Esophagus muscularis mucosa (tissue), 4 donors: ENCODE results near the gene ABCC8. TPM values are rescaled to one million over a fixed set of nuclear protein-coding genes. Genes with fewer than 3 reads are reported as not detected.

Experiments
- DNase-seq: peaks from one replicate; pipeline ENCODE4 v3.0.0-alpha.2; 2017; ENCODE audit errors: extremely low spot score
- H3K27ac ChIP-seq, 4 donors: fragments of 200-600 bp; sonication (generic); replicated peaks in 1 of 4; 1 replicate in 3 of 4; 2 replicates in 1 of 4; pipeline ENCODE4 v1.5.1; 2016 to 2019; ENCODE audit warnings: mild to moderate bottlenecking in 1 of 4
- H3K27me3 ChIP-seq, 4 donors: fragments of 200-600 bp; sonication (generic); one replicate each; pipeline versions ENCODE4 v1.5.1 to v1.6.0; 2016 to 2019
- H3K36me3 ChIP-seq, 4 donors: fragments of 200-600 bp; sonication (generic); one replicate each; pipeline ENCODE4 v1.5.1; 2016 to 2019
- H3K4me1 ChIP-seq, 4 donors: fragments of 200-600 bp; sonication (generic); one replicate each; pipeline ENCODE4 v1.5.1; 2016 to 2019
- H3K4me3 ChIP-seq, 4 donors: fragments of 200-600 bp; sonication (generic); 1 replicate in 2 of 4; 2 replicates in 2 of 4; pipeline ENCODE4 v1.5.1; 2016 to 2019; ENCODE audit warnings: mild to moderate bottlenecking in 4 of 4, moderate library complexity in 1 of 4
- H3K9me3 ChIP-seq, 4 donors: fragments of 200-600 bp; sonication (generic); 1 replicate in 3 of 4; 2 replicates in 1 of 4; pipeline ENCODE4 v1.5.1; 2016 to 2019
- EP300 ChIP-seq: sonication (generic); formaldehyde crosslinking; IDR thresholded peaks from one replicate; pipeline ENCODE4 v1.6.1; 2017; ENCODE audit warnings: antibody characterized with exemption
- POLR2A ChIP-seq: fragments of 450-650 bp; IDR thresholded peaks from one replicate; pipeline ENCODE4 v1.6.1; 2017; ENCODE audit warnings: antibody characterized with exemption, moderate library complexity, mild to moderate bottlenecking, low read depth
- POLR2AphosphoS5 ChIP-seq, 2 donors: sonication (generic); formaldehyde crosslinking; IDR thresholded peaks; one replicate each; pipeline ENCODE4 v1.6.1; 2017; ENCODE audit warnings: antibody characterized with exemption in 2 of 2
- WGBS: methylation state at CpG from one replicate; pipeline ENCODE4 v1.1.5; 2018; 5-methylcytosine and 5-hydroxymethylcytosine counted together
- intact Hi-C: fragments of 100-400 bp; cut with DNase I; formaldehyde crosslinking; loops from one replicate; pipeline ENCODE4 v1.15.1; 2023
- total RNA-seq, 4 donors: library from RNA; depleted of rRNA; stranded (reverse); fragments of >200 nt; gene quantifications; one replicate each; pipeline versions ENCODE4 v1.1.0 to v1.2.1, GENCODE V29; 2016
- TF ChIP-seq, protein P1 (sequence below), 3 experiments: fragments of 200-600 bp in 2 of 3; fragments of 450-650 bp in 1 of 3; sonication (generic) in 2 of 3; IDR thresholded peaks; one replicate each; pipeline ENCODE4 v1.5.1; 2017 to 2019; ENCODE audit warnings: antibody characterized with exemption in 3 of 3, mild to moderate bottlenecking in 2 of 3, moderate library complexity in 1 of 3

Gene ABCC8
- total RNA-seq, 4 donors from 2014 or later = 0.63 to 2.5 (median 1.7) TPM

DNA sequence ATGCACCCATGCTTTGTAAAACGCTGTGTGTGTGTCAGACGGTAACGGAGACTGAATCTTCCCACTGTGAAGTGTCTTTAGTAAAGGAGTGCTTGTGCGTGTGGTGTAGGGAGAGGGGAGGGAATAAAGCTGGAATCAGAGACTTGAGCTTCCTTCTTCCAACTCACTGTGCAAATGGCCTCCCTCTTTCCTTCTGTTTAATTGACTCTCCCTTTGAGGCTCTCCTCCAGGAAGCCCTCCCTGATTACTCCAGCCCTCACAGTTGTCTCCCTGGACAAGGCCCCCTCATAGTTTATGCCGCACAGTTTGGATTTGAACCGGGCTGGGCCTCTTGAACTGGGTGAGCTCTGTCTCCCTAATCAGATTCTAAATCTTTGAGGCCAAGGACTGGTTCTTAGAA lies 65.2 kb downstream of the ABCC8 start:
- intact Hi-C loops = no loop called here
- no peaks in the 10 kb centered on the region for H3K36me3 ChIP-seq
- H3K4me1 ChIP-seq = peaks cover 4 to 19% (median 5%) of the 10 kb centered on the region in 4 donors
- H3K27me3 ChIP-seq = peaks cover 0 to 32% (median 0%) of the 10 kb centered on the region in 4 donors
- no peak for TF ChIP-seq EP300
- no peak for TF ChIP-seq POLR2A
- no peak for TF ChIP-seq POLR2AphosphoS5 (IDR thresholded peaks at IDR 0.05)
- TF ChIP-seq, protein P1, sequence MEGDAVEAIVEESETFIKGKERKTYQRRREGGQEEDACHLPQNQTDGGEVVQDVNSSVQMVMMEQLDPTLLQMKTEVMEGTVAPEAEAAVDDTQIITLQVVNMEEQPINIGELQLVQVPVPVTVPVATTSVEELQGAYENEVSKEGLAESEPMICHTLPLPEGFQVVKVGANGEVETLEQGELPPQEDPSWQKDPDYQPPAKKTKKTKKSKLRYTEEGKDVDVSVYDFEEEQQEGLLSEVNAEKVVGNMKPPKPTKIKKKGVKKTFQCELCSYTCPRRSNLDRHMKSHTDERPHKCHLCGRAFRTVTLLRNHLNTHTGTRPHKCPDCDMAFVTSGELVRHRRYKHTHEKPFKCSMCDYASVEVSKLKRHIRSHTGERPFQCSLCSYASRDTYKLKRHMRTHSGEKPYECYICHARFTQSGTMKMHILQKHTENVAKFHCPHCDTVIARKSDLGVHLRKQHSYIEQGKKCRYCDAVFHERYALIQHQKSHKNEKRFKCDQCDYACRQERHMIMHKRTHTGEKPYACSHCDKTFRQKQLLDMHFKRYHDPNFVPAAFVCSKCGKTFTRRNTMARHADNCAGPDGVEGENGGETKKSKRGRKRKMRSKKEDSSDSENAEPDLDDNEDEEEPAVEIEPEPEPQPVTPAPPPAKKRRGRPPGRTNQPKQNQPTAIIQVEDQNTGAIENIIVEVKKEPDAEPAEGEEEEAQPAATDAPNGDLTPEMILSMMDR (IDR thresholded peaks at IDR 0.05) = no peak
- no peaks in the 10 kb centered on the region for H3K9me3 ChIP-seq
- 63% methylated on average over 6 of the region's 6 CpGs for WGBS
- H3K27ac ChIP-seq = no peak overlapping the region
- no peak for DNase-seq
- H3K4me3 ChIP-seq = no peak overlapping the region

DNA sequence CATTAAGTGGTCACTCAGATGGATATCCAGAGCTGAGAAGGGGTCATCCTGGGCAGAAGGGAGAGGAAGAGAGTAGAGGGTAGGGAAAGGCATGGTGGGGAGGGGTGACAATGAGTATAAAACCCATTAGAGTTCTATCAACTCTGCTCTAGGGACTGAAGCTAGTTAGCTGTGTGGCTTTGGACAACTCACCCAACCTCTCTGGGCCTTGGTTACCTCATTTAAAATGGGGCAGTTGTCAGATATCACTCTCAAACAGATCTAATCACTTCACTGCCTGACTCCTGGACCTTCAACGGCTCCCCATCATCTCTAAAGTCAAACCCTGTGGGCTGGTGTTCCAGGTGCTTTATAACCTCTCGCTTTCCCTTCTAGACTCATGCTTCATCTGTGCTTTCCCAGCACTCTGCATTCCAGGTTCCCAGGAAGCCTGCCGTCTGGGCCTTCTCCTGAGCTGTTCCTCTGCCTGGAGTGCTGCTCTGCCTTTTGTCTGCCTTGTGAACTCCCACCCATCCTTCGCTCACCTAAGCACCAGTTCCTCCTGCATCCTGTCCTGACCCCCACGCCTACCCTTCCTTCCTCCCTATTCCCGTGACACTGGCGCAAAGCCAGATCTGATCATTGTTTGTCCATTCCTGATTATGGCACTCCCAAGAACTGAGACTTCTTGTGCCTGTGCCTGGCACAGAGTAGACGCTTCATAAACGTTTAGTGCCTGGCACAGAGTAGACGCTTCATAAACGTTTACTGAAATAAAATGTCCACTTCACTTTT lies 65.9 kb downstream of the ABCC8 start:
- Histone ChIP-seq H3K27ac (no peak overlapping the region), H3K4me1 (peaks cover 10 to 25% (median 11%) of the 10 kb centered on the region in 4 donors), H3K4me3 (no peak overlapping the region), H3K27me3 (peaks cover 0 to 28% (median 0%) of the 10 kb centered on the region in 4 donors), H3K36me3 (no peaks in the 10 kb centered on the region), H3K9me3 (no peaks in the 10 kb centered on the region)
- peak in 1 of 2 donors; percentile 9 for TF ChIP-seq POLR2AphosphoS5 (IDR thresholded peaks at IDR 0.05)
- no peak for TF ChIP-seq POLR2A
- TF ChIP-seq EP300 = no peak
- intact Hi-C loops = no loop called here
- no peak for DNase-seq
- WGBS = 47% methylated on average over 11 of the region's 11 CpGs

GRCh38 chr11:17408641-17409040 lies 68.0 kb downstream of the ABCC8 start:
- intact Hi-C loops = loop anchor here (5.0 kb wide), 1 partner anchor 74 kb away; no protein-coding TSS in a partner anchor
- DNase-seq = no peak
- Histone ChIP-seq H3K4me3 (no peak overlapping the region), H3K27ac (no peak overlapping the region), H3K4me1 (peaks cover 17 to 28% (median 19%) of the 10 kb centered on the region in 4 donors), H3K9me3 (no peaks in the 10 kb centered on the region), H3K36me3 (no peaks in the 10 kb centered on the region), H3K27me3 (peaks cover 0 to 8% (median 0%) of the 10 kb centered on the region in 4 donors)
- TF ChIP-seq, protein P1 (IDR thresholded peaks at IDR 0.05) = no peak
- TF ChIP-seq POLR2AphosphoS5 (IDR thresholded peaks at IDR 0.05) = no peak
- no peak for TF ChIP-seq EP300
- no peak for TF ChIP-seq POLR2A
- 90% methylated on average over 7 of the region's 7 CpGs for WGBS

DNA sequence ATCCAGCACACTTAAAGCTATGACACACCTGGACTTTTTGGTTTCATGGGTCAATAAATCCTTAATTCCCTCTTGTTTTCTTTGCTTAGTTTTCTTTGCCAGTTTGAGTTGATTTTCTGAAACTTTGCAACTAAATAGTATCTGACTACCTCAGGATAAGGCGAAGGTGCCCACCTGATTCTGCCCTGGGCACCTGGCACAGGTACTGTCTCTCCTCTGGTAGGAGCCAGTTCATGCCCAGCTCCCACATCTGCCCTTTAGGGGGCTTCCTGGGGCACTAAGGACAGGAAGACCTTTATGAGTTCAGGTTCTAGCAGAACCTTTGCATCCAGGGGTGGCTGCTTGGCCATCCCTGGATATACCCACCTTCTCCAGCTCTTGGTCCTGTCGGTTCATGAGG lies 68.6 kb downstream of the ABCC8 start:
- no peak overlapping the region for H3K27ac ChIP-seq
- intact Hi-C loops = loop anchor here (5.0 kb wide), 1 partner anchor 74 kb away; no protein-coding TSS in a partner anchor
- H3K4me3 ChIP-seq = no peak overlapping the region
- peaks cover 0 to 3% (median 0%) of the 10 kb centered on the region in 4 donors for H3K27me3 ChIP-seq
- TF ChIP-seq POLR2A = no peak
- TF ChIP-seq, protein P1 (IDR thresholded peaks at IDR 0.05) = no peak
- TF ChIP-seq EP300 = no peak
- TF ChIP-seq POLR2AphosphoS5 (IDR thresholded peaks at IDR 0.05) = no peak
- 77% methylated on average over 2 of the region's 2 CpGs for WGBS
- H3K9me3 ChIP-seq = no peaks in the 10 kb centered on the region
- peaks cover 17 to 28% (median 19%) of the 10 kb centered on the region in 4 donors for H3K4me1 ChIP-seq
- no peak for DNase-seq
- no peaks in the 10 kb centered on the region for H3K36me3 ChIP-seq

- Histone ChIP-seq H3K9me3 (no peaks in the 10 kb centered on the region), H3K4me1 (peaks cover 17 to 28% (median 19%) of the 10 kb centered on the region in 4 donors), H3K36me3 (no peaks in the 10 kb centered on the region), H3K27me3 (no peaks in the 10 kb centered on the region), H3K4me3 (no peak overlapping the region), H3K27ac (no peak overlapping the region)
- intact Hi-C loops = loop anchor here (5.0 kb wide), 1 partner anchor 75 kb away; no protein-coding TSS in a partner anchor
- 84% methylated on average over 2 of the region's 2 CpGs for WGBS
- TF ChIP-seq POLR2AphosphoS5 (IDR thresholded peaks at IDR 0.05) = no peak
- TF ChIP-seq EP300 = no peak
- TF ChIP-seq, protein P1 (IDR thresholded peaks at IDR 0.05) = no peak
- no peak for TF ChIP-seq POLR2A
- no peak for DNase-seq
These were observed 69.1 kb downstream of the ABCC8 start for GRCh38 chr11:17407575-17407974.
